HG03108 (cell line): ENCODE measurements around the gene C3orf62.
A peak's percentile ranks its signal among the peaks of the same experiment; 100 is the strongest.

Experiments used
- ATAC-seq: cut with Tn5 transposase; IDR thresholded peaks from one replicate; pipeline ENCODE4 v1.9.1; 2021; ENCODE audit warnings: moderate library complexity; ENCODE audit not compliant: unreplicated experiment

The C3orf62 gene

DNA sequence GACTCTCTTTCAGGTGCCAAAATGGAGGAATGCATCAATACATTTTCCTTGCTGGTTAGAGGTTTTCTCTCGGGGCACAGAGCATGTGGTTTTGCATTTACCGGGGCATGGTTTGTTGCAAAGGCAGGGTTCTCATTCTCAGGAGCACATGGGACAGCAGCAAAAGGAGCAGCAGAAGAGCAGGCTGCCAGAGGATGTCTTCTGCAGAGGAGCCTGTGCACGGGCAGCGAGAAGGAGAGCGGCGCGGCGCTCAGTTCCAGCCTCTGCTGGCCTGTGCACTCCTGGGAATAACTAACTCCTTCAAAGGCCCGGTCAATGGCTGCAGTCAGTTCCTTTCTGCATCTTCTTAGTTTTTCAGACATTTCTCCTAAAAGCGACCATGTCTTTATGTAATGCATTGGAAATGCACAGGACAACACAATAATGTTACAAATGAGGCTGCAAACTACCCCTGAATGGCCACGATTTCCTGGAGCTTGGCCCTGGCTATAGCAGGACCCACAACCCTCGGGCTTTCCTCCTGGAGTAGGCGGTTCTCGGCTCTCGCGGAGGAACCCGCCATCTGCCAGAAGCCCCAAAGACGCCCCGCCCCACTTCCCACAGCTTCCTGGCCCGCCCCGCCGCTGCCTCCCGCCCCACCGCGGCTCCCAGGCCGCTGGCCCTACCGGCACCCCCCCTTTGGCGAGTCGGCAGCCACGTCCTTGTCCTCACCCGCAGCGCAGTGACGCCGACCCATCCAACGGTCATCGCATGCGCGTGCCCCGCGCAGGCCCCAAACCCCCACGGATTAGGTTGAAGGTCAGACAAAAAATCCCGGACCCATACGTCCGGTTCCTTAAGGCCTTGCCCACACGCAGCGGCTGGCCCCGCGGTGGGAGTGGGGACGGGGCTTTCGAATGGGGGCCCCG is at the start of gene C3orf62:
Gene C3orf62 (minus strand): TSS at position 758 of the 908 bp plus-strand sequence. CDS start 360 bp downstream, at position 398.
- peak; percentile 75 for ATAC-seq

DNA sequence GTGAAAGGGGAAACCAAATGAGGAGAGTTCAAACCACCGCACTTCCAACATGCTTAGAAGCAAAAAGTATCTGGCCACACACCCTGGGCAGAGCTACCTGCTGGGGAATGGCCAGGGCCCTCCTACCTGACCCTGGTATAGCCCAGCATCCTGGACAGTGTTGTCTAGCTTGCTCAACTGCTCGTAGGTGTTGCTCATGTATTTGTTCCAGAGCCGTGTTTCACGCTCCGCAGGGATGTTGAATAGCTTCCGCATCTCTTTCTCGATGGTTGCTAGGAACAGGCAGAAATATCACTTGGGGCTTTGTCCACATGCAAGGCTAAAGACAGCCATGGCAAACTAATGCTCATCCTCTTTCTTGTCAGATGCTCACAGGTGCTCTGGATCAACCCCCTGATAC is 47.7 kb upstream of the C3orf62 start:
- ATAC-seq: no peak

DNA sequence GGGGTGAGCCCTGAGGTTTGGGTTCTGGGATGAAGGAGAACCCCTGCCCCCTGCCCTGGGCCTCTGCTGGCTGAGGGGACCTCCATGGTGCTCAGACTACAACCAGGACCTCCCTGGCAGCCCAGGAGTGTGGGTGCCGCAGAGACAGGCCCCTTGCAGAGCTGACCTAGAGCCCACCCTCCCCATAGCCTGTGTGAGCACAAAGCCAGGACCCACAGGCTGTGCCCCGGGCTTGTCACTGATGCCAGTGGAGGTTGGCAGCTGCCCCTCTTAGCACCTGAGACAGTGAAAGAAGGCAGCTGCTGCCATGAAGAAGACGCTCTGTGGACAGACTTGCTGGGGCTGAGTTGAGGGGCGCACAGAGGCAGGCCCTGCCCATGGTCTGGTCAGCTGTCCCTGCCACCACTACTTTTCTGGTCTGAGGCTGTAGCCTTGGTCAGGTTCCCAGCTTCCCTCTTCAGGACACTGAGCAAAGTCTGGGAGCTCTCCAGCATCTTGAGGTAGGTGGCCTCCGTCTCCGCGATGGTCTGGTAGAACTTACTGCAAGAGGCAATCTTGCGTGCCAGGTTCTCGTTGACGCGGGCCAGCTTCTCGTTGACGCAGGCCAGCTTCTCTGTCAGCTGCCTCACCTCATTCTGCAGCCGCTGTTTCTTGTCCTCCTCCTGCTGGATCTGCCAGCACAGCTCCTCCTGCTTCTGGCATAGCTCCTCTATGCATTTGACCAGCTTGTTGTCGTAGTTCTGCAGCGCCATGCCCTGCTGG is 39.8 kb upstream of the C3orf62 start:
- ATAC-seq: no peak

DNA sequence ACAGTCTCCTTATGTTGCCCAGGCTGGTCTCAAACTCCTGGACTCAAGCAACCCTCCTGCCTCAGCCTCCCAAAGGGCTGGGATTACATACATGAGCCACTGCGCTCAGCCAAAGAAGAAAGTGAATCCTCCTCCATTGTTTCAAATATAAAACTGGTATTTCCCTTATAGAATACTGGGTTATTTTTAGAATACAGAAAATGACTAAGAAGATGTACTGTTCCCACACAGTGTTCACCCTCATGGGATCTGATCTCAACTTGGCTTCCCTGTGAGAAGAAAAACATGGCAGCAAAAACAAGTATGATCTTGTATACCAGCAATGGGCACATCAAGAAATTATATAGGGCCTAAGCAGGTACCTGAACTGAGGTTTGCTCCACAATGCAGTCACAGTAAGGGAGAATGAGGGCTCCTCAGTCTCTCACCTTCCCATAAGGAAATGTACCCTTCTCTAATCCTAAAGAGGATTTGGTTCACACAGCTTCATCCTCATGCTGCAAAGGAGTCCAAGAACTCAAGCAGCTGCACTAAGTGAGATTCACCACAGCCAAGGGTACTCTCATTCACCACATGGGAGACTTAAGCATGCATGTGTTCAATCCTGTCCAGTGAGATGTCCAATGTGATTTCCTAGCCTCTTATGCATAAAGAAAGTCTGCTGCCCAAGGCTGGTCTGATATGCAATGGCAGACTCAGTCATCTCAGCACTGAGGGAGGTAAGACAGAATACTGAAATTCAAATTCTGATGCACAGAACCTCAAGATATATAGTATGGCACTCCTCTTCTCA is 37.1 kb upstream of the C3orf62 start:
- no peak for ATAC-seq

DNA sequence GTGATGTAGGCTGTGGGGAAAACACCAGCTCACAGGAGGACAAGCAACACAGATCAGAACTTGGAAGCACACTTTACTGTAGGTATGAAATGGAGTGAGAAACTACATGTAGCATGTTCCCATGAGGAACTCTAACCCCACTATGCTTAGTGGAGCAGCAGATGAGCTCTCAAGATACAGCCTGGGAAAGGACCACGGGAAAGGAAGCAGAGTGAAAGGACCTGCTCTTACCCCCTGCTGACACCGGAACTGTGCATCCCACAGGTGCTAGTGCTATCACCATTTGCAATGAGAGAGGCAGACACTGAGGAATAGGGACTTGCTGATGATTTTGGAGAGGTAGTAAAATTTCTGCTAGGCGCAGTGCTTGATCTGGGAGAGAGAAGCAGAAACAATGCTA is 34.3 kb upstream of the C3orf62 start:
- no peak for ATAC-seq

DNA sequence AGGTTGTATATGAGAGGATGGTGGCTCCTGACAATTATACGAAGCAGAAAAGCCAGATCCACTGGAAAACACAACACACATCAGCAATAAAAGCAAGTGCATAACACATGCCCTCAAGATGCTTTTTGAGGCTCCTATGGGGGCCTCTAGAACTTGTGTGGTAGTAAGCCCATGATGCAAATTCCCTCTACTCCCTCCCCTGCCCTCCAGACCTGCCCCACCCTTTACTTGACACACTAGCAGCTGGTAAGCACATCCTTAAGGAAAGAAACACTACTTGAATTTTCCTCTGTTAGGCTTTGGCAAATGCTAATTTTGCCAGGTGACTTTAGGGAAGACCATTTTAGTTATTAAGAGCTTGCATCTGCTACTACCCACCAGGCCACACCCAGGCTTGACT is 33.6 kb upstream of the C3orf62 start:
- no peak for ATAC-seq

DNA sequence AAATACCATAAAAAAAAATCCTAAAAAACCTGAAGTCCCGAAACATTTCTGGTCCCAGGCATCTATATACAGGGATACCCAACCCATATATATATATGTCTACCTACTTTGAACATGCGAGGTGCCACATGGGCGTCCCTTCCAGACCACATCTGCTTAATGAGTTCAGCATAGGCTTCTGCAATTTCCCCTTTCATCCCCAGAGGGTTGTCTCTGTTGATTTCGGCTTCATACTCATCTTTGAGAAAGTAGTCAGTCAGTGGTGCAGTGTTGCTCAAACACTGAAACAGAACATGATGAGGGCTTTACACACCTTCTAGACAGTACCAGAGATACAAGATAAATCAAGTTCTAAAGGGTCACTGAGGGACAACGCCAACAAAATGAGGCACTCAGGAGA is 28.6 kb upstream of the C3orf62 start:
- no peak for ATAC-seq

DNA sequence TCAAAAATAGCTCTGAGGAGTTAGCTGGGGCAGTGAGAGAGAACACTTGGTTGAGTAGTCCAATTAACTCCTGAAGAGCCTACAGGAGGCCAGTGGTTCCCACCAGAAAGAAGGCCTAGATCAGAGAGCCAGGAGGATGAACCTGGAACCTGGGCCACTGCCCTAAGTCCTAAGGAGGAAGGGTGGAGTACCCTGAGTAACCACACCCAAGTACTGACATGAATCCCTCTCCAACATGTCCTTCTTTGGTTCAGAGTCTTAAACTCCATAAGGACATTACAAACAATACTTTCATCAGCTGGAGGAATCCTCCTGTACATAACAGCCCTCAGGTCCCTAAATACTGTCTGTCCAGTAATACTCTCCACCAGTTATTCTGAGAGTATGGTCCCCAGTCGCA is 25.6 kb upstream of the C3orf62 start:
- ATAC-seq: no peak

DNA sequence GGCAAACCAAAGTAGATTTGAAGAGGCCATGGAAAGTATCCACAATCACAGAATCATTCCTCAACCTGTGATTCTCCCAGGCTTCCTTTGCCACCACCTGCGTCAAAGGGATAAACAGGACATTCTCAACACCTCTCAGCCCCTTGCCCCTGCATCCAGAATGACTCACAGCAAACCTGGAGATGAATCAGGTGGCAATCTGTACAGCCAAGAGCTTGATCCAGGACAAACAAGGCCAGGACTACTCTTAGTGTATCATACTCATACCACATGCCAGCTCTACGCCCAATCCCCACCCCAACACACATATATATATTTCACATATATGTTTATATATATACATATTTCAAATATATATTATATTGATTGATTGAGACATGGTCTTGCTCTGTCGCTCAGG is 23.6 kb upstream of the C3orf62 start:
- no peak for ATAC-seq

DNA sequence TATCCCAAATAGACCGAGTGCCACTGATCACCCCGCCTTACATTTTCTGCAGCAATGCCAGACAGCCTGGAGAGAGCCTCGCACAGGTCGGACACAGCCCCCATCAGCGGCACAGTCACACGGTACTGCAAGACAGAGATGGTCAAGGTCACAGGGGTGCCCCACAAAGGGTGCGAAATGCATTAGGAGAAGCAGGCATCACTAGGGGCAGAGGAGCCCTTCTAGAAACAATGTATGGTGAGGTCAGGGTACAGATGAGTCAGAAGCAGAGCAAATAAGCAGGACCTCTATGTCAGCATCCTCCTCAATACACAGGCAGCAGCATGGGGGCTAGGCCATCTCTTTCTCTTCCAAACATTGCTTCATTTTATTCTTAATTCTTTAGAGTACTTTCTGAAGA is 21.5 kb upstream of the C3orf62 start:
- ATAC-seq: no peak

DNA sequence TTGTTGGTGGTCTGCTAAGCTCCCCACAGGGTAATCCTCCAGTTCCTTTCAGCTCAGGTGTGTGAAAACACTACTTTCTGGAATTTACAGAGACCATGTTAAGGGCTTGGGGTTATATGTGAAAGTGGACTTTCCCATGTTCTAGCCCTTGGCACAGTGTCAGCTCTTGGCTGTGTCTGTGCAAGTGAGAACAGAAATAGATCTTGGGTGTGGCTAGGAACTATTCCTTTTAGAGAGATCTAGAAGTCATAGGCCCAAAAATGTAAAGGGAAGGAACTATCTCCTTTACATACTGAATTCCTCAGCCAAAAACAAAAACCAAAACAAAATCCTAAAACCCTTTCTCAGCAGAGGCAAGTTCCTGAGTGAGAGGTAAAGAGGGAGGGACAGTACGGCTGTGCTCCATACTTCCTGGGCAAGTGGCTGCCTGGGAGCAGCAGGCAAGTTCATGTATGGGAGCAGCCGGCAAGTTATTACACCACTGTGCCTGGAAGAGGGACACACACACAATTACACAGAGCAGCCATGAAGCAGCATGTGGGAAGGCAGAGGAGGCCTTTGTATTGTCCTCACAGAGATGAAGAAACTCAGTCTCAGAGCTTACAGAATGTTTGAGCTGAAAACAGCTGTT is 19.9 kb upstream of the C3orf62 start:
- no peak for ATAC-seq

DNA sequence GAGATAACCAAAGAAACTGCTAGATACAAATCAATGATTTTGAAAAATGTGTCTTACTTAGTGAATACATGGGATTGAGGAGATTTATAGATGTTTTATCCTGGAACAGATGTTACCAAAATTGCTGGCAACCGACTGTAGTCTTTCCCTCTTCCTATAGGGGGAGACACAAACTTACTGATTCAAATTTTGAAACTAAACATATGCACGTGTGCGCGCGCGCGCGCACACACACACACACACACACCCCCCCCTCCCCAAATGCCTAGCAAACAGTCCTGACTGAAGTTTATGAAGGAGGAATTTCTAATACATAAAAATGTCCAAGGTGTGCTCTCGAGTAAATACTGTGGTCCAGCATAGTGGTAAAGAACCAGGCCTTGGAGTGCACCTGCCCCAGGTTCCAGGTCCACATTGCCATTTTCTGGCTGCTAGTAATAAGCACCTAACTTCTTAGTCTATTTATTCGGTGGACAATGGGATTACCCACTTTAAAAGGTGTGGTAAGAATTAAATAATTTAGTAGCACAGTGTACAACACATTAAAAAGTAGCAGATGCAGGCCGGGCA is 18.5 kb upstream of the C3orf62 start:
- no peak for ATAC-seq

DNA sequence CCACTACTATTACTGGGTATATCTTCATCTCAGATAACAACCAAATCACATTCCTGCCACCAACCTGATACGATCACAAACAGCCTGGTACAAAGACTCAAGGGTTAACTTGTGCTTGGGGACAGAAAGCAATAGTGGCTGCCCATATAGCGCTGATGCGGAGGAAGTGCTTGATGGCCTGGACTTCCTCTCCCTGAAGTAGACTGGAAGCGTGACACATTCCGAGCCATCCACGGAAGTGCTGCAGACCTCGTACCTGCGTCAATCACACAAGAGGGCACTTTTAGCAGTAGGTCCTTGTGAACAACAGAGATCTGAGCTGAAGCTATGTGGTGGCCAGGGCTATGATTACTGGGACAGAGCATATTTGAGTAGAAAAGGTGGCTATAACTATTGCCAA is 17.3 kb upstream of the C3orf62 start:
- ATAC-seq: no peak

DNA sequence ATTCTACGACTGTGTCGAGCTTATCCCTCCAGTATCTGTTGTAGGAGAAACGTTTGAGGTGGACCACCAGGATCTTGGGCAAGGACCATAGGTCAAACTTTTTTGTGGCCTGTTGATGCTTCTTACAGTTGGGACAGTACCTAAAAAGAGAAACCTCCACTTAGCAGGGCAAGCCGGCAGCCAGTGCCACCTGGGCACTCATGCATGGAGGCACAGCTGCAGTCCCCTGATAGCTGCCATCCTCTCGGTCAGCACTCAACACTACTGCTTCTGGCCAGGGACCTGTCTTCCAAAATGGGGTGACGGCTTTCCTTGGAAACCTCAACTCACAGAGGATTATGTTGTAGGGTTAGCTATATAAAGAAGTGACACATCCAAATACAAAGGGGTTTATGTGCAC is 7.0 kb upstream of the C3orf62 start:
- no peak for ATAC-seq

DNA sequence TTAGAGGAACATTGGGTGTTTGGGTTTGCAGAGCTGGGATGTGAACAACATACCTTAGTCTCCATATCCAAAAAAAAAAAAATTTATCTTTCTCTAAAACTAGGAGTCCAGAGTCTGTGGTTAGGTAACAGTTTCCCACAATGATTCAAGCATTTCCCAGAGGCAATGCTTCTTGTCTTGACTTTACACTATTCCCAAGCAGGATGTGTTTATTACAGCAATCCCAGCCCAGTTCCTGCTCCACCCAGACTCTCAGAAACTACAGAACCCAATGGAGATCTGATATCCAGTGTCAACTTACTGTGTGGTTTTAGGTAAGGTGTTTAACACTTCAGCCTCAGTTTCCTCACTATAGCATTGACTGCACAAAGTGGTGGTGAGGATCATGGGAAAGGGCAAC is 2.3 kb upstream of the C3orf62 start:
- ATAC-seq: no peak

DNA sequence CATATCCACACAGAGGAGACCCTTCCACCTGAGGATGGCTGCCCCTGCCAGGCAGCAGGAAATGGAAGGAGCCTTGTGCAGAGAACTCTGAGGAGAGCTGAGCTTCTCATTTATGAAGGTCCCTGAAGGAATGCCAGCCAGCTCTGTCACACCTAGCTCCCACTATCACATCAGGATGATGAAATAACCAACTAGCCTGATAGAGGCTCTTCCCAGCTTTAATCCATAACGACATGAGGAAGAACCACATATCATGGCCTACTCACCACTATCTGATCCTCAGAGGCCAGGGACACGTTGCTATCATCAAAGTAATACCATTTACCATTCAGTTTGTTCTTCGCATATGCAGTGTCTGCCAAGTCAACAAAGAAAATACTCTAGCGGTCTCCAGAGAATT is 1.5 kb upstream of the C3orf62 start:
- no peak for ATAC-seq

DNA sequence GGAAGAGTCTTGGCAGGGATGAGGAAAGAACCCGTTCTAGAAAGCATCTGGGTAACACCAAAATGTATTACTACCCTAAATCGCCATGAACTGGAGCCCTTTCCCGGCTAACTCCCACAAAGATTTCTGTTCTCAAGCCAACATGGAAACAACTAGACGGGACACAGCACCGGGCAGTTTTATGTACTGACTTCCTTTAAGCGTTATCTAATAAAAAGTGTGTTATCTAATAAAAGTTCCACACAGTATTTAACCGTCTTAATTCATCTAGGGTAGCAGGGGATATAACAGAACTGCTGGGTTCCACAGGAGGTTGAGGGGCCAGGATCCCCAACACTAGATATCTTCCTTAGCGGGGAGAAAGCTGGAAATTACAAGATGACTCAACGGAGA is 347 bp upstream of the C3orf62 start:
- ATAC-seq: no peak

DNA sequence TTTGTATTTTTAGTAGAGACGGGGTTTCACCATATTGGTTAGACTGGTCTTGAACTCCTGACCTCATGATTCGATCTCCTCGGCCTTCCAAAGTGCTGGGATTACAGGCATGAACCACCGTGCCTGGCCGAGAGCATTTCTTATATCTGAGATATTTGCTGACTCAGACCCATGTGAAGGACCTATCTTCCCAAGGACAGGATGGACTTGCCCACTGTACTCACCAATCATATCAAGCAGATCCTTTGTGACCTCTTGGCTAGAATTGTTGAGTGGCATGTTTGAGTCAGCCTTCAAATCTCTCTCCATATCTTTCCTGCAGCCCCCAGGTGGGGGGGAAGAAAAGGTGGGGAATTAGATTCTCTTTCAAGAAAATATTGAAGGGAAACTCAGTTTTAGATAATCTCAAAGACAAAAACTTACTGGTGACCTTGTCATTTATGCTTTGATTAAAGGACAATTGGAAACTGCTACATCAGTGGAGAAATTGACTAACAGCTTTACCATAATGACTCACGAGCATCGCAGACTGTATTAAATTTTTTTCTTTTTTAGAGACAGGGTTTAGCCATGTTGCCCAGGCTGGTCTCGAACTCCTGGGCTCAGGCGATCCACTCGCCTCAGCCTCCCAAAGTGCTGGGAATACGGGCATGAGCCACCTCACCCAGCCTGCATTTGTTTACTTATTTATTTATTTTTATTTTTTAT is 3.1 kb downstream of the C3orf62 start:
- no peak for ATAC-seq

DNA sequence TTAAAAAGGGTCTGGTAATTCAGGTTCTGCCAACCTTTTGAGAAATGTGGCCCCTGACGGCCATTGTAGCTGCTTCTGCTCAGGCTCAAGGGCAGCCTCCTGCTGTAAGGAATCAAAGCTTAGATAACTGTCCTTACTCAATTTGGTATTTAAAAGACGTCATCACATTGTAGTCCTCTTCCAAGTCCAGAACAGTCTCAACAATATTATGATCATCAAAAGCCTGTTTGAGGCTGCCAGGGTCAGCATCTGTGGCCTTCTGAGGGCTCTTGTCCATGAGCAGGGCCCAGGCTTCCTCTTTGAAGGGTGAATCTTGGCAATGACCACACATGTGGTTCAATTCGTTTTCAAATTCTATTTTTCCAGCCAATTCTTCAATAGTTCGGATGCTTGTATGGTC is 6.0 kb downstream of the C3orf62 start:
- ATAC-seq: no peak

DNA sequence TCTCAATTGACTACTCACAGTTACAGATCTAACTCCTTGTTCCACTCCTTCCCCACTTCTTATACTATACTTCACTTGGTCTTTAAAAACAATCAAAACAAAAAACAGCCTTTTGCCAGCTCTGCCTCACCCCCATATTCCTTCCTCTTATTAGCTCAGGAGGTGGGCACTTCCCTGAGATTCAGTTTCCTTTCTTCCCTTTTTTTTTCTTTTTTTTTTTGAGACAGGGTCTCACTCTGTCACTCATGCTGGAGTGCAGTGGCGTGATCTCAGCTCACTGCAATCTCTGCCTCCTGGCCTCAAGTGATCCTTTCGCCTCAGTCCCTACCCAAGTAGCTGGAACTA is 6.9 kb downstream of the C3orf62 start:
- ATAC-seq: no peak
